ENCODE results near the gene BABAM2. TPM values are rescaled to one million over a fixed set of nuclear protein-coding genes. Genes with fewer than 3 reads are reported as not detected.

BABAM2 gene
- total and polyA plus RNA-seq, 4 donors: 9.9 to 17.0 (median 13.9) TPM

DNA sequence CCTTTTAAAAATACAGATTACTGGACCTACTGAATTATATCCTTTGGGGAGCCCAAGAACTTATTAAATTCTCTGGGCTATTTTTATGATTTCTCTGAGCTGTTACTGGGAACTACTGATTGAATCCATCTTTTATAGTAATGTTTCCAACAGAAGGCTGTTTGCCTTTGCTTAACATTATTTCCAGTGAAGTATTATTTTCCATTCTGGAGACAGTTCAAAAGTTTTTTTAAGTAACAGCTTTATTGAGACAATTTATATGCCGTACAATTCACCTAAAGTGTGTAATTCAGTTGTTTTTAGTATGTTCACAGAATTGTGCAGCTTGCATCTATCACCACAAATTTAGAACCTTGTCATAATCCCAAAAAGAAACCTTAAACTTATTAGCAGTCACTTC, 100.6 kb downstream of the BABAM2 start:
- no peak for DNase-seq (ENCODE audit: low spot score)
- Histone ChIP-seq H3K9me3 (ENCODE audit: control insufficient read depth in 4 of 4, low read length in 3 of 4) (no peaks in the 10 kb centered on the region), H3K4me3 (ENCODE audit: low read depth in 1 of 3, low read length in 3 of 3) (no peak overlapping the region), H3K36me3 (ENCODE audit: control insufficient read depth in 4 of 4, insufficient read depth in 3 of 4, low read depth in 1 of 4, low read length in 3 of 4) (no peaks in the 10 kb centered on the region), H3K27ac (ENCODE audit: low read depth in 1 of 2, low read length in 2 of 2) (no peak overlapping the region), H3K9ac (ENCODE audit: low read depth in 1 of 2, low read length in 2 of 2) (no peak overlapping the region), H3K4me1 (ENCODE audit: control insufficient read depth in 4 of 4, insufficient read depth in 4 of 4, low read length in 3 of 4) (no peaks in the 10 kb centered on the region), H3K27me3 (ENCODE audit: control insufficient read depth in 4 of 4, insufficient read depth in 4 of 4, low read length in 3 of 4) (no peaks in the 10 kb centered on the region)
- TF ChIP-seq RAD21 (IDR thresholded peaks at IDR 0.05) (no peak), HNF4A (conservative IDR thresholded peaks at IDR 0.05) (no peak), SP1 (IDR thresholded peaks at IDR 0.05) (no peak)
- TF ChIP-seq, protein P1, sequence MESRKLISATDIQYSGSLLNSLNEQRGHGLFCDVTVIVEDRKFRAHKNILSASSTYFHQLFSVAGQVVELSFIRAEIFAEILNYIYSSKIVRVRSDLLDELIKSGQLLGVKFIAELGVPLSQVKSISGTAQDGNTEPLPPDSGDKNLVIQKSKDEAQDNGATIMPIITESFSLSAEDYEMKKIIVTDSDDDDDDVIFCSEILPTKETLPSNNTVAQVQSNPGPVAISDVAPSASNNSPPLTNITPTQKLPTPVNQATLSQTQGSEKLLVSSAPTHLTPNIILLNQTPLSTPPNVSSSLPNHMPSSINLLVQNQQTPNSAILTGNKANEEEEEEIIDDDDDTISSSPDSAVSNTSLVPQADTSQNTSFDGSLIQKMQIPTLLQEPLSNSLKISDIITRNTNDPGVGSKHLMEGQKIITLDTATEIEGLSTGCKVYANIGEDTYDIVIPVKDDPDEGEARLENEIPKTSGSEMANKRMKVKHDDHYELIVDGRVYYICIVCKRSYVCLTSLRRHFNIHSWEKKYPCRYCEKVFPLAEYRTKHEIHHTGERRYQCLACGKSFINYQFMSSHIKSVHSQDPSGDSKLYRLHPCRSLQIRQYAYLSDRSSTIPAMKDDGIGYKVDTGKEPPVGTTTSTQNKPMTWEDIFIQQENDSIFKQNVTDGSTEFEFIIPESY (IDR thresholded peaks at IDR 0.05): no peak
- TF ChIP-seq, protein P2, sequence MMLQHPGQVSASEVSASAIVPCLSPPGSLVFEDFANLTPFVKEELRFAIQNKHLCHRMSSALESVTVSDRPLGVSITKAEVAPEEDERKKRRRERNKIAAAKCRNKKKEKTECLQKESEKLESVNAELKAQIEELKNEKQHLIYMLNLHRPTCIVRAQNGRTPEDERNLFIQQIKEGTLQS (IDR thresholded peaks at IDR 0.05): no peak
- WGBS: 93% methylated on average over 1 of the region's 1 CpG

DNA sequence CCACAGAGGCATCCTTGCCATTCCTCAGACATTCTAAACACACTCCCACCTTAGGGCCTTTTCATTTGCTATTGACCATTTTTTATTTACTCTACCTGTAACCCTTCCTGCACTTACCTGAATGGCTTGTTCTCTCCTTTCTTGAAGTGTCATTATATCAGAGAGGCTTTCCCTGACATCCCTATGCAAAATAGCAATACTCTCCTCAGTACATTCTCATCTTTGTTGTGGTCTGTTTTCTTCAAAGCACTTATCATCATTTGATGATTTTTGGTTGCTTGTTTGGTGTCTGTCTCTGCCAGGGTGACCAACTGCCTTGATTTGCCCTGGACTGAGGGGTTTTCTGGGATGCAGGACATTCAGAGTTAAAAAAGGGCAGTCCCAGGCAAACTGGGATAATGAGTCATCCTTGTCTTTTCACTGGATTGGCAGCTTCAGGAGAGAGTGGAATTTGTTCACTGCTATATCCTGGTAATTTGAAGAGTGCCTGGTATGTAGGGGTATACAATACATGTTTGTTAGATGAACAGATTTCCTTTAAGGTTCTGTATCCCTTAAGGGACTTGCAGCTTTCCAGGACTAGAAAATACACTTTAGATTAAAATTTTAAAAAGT, 102.4 kb downstream of the BABAM2 start:
- Histone ChIP-seq H3K27ac (ENCODE audit: low read depth in 1 of 2, low read length in 2 of 2) (no peak overlapping the region), H3K27me3 (ENCODE audit: control insufficient read depth in 4 of 4, insufficient read depth in 4 of 4, low read length in 3 of 4) (no peaks in the 10 kb centered on the region), H3K9ac (ENCODE audit: low read depth in 1 of 2, low read length in 2 of 2) (no peak overlapping the region), H3K4me3 (ENCODE audit: low read depth in 1 of 3, low read length in 3 of 3) (no peak overlapping the region), H3K4me1 (ENCODE audit: control insufficient read depth in 4 of 4, insufficient read depth in 4 of 4, low read length in 3 of 4) (no peaks in the 10 kb centered on the region), H3K9me3 (ENCODE audit: control insufficient read depth in 4 of 4, low read length in 3 of 4) (no peaks in the 10 kb centered on the region), H3K36me3 (ENCODE audit: control insufficient read depth in 4 of 4, insufficient read depth in 3 of 4, low read depth in 1 of 4, low read length in 3 of 4) (no peaks in the 10 kb centered on the region)
- no peak for TF ChIP-seq TAF1 (conservative IDR thresholded peaks at IDR 0.05)
- DNase-seq (ENCODE audit: low spot score): no peak

DNA sequence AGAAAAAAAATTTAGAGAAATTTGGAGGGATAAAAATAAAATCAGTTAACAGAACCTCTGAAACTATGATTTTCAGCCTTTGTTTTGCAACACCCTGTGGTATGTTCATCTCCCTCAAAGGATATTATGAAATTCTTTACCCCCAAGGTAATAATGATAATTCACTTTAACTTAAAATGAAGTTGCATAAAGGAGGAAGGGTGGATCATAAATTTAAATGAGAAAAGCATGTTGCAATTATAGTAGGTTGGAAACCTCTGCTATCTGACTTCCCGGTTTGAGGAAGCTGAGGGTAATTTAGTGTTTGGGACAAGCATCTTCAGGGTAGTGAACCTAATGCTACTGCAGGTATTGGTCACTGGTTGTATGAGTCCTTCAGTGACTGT, 102.9 kb downstream of the BABAM2 start:
- 77% methylated on average over 1 of the region's 1 CpG for WGBS
- TF ChIP-seq HNF4A (conservative IDR thresholded peaks at IDR 0.05) (no peak), SP1 (IDR thresholded peaks at IDR 0.05) (no peak), FOXA2 (IDR thresholded peaks at IDR 0.05) (no peak), RXRA (IDR thresholded peaks at IDR 0.05) (no peak), HNF4G (IDR thresholded peaks at IDR 0.05) (no peak), NR2F2 (IDR thresholded peaks at IDR 0.05) (no peak), RAD21 (IDR thresholded peaks at IDR 0.05) (no peak), FOXA1 (IDR thresholded peaks at IDR 0.05) (no peak), JUND (IDR thresholded peaks at IDR 0.05) (no peak), YY1 (IDR thresholded peaks at IDR 0.05) (no peak)
- TF ChIP-seq, protein P3, sequence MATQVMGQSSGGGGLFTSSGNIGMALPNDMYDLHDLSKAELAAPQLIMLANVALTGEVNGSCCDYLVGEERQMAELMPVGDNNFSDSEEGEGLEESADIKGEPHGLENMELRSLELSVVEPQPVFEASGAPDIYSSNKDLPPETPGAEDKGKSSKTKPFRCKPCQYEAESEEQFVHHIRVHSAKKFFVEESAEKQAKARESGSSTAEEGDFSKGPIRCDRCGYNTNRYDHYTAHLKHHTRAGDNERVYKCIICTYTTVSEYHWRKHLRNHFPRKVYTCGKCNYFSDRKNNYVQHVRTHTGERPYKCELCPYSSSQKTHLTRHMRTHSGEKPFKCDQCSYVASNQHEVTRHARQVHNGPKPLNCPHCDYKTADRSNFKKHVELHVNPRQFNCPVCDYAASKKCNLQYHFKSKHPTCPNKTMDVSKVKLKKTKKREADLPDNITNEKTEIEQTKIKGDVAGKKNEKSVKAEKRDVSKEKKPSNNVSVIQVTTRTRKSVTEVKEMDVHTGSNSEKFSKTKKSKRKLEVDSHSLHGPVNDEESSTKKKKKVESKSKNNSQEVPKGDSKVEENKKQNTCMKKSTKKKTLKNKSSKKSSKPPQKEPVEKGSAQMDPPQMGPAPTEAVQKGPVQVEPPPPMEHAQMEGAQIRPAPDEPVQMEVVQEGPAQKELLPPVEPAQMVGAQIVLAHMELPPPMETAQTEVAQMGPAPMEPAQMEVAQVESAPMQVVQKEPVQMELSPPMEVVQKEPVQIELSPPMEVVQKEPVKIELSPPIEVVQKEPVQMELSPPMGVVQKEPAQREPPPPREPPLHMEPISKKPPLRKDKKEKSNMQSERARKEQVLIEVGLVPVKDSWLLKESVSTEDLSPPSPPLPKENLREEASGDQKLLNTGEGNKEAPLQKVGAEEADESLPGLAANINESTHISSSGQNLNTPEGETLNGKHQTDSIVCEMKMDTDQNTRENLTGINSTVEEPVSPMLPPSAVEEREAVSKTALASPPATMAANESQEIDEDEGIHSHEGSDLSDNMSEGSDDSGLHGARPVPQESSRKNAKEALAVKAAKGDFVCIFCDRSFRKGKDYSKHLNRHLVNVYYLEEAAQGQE (IDR thresholded peaks at IDR 0.05): no peak
- TF ChIP-seq, protein P1 (IDR thresholded peaks at IDR 0.05): no peak
- TF ChIP-seq, protein P4, sequence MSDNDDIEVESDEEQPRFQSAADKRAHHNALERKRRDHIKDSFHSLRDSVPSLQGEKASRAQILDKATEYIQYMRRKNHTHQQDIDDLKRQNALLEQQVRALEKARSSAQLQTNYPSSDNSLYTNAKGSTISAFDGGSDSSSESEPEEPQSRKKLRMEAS (IDR thresholded peaks at IDR 0.05): no peak
- TF ChIP-seq, protein P2 (IDR thresholded peaks at IDR 0.05): no peak
- H3K27me3 ChIP-seq (ENCODE audit: control insufficient read depth in 4 of 4, insufficient read depth in 4 of 4, low read length in 3 of 4): no peaks in the 10 kb centered on the region

More for the DNA sequence above, 102.9 kb downstream of the BABAM2 start:
- no peak for DNase-seq (ENCODE audit: low spot score)
- H3K27ac ChIP-seq (ENCODE audit: low read depth in 1 of 2, low read length in 2 of 2): no peak overlapping the region
- H3K9ac ChIP-seq (ENCODE audit: low read depth in 1 of 2, low read length in 2 of 2): no peak overlapping the region
- no peak overlapping the region for H3K4me3 ChIP-seq (ENCODE audit: low read depth in 1 of 3, low read length in 3 of 3)
- no peaks in the 10 kb centered on the region for H3K4me1 ChIP-seq (ENCODE audit: control insufficient read depth in 4 of 4, insufficient read depth in 4 of 4, low read length in 3 of 4)
- H3K9me3 ChIP-seq (ENCODE audit: control insufficient read depth in 4 of 4, low read length in 3 of 4): no peaks in the 10 kb centered on the region
- H3K36me3 ChIP-seq (ENCODE audit: control insufficient read depth in 4 of 4, insufficient read depth in 3 of 4, low read depth in 1 of 4, low read length in 3 of 4): no peaks in the 10 kb centered on the region

All from liver (tissue), 9 donors.